ENCODE measurements around the gene SPIC.

The SPIC gene

GRCh38 chr12:101459642-101460346 is 15.3 kb upstream of the SPIC start:
- TF ChIP-seq REST (IDR thresholded peaks at IDR 0.05; ENCODE audit: insufficient read depth in 1 of 2, low read depth in 2 of 2, low read length in 2 of 2), result no peak

GRCh38 chr12:101468948-101469347 is 6.2 kb upstream of the SPIC start:
- TF ChIP-seq FOXP2 (optimal IDR thresholded peaks at IDR 0.05; ENCODE audit: borderline replicate concordance, extremely low read depth, extremely low read length, insufficient read depth), result no peak
- no peak for TF ChIP-seq POLR2AphosphoS5 (IDR thresholded peaks at IDR 0.05; ENCODE audit: low read depth, low read length)
- no peak for TF ChIP-seq SIN3A (IDR thresholded peaks at IDR 0.05; ENCODE audit: borderline replicate concordance, insufficient read depth, low read length)
- TF ChIP-seq REST (IDR thresholded peaks at IDR 0.05; ENCODE audit: insufficient read depth in 1 of 2, low read depth in 2 of 2, low read length in 2 of 2), result no peak
- no peak for TF ChIP-seq TAF1 (IDR thresholded peaks at IDR 0.05; ENCODE audit: borderline replicate concordance, insufficient read depth, low read length)

GRCh38 chr12:101470939-101471338 is 4.2 kb upstream of the SPIC start:
- TF ChIP-seq POLR2AphosphoS5 (IDR thresholded peaks at IDR 0.05; ENCODE audit: low read depth, low read length), result no peak

- TF ChIP-seq POLR2AphosphoS5 (IDR thresholded peaks at IDR 0.05; ENCODE audit: low read depth, low read length) (no peak), REST (IDR thresholded peaks at IDR 0.05; ENCODE audit: insufficient read depth in 1 of 2, low read depth in 2 of 2, low read length in 2 of 2) (no peak), SIN3A (IDR thresholded peaks at IDR 0.05; ENCODE audit: borderline replicate concordance, insufficient read depth, low read length) (no peak), TAF1 (IDR thresholded peaks at IDR 0.05; ENCODE audit: borderline replicate concordance, insufficient read depth, low read length) (no peak), FOXP2 (optimal IDR thresholded peaks at IDR 0.05; ENCODE audit: borderline replicate concordance, extremely low read depth, extremely low read length, insufficient read depth) (no peak)
Measured at GRCh38 chr12:101474248-101474647, 888 bp upstream of the SPIC start.

GRCh38 chr12:101475751-101476305 is 692 bp downstream of the SPIC start:
- TF ChIP-seq SIN3A (IDR thresholded peaks at IDR 0.05; ENCODE audit: borderline replicate concordance, insufficient read depth, low read length), result no peak

GRCh38 chr12:101480849-101481248 is 5.7 kb downstream of the SPIC start:
- TF ChIP-seq FOXP2 (optimal IDR thresholded peaks at IDR 0.05; ENCODE audit: borderline replicate concordance, extremely low read depth, extremely low read length, insufficient read depth) (no peak), REST (IDR thresholded peaks at IDR 0.05; ENCODE audit: insufficient read depth in 1 of 2, low read depth in 2 of 2, low read length in 2 of 2) (no peak), POLR2AphosphoS5 (IDR thresholded peaks at IDR 0.05; ENCODE audit: low read depth, low read length) (no peak), SIN3A (IDR thresholded peaks at IDR 0.05; ENCODE audit: borderline replicate concordance, insufficient read depth, low read length) (no peak), TAF1 (IDR thresholded peaks at IDR 0.05; ENCODE audit: borderline replicate concordance, insufficient read depth, low read length) (no peak)
